ENCODE measurements around the gene AK4.
"Not testable (repeated sequence)": the region's sequence is repeated elsewhere in the genome, so short reads cannot be mapped to it uniquely, and the experiment has no call there.

The AK4 gene

DNA sequence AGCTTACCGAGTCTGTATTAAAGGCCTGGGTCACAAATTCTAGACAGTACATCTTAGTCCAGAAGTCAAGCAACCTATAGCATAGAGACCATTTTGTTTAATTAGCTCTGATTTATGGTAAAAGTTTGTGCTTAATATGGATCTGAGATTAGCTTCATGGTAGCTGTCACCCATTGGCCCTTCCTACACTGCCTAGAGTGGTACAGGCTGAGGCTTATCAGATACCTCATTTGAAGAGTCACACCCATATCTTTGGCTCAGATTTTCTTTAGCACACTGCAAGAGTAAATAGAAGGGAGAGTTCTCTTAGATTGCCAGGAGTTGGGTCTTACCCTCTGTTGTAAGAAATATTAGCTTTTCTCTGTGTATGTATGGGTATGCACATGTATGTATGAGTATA is 3.6 kb downstream of the AK4 start:
- no peak overlapping the region for H3K4me3 ChIP-seq (ENCODE audit: control insufficient read depth, low read depth, low read length)
- no peak for DNase-seq (ENCODE audit: low read depth)
- TF ChIP-seq, protein P1, sequence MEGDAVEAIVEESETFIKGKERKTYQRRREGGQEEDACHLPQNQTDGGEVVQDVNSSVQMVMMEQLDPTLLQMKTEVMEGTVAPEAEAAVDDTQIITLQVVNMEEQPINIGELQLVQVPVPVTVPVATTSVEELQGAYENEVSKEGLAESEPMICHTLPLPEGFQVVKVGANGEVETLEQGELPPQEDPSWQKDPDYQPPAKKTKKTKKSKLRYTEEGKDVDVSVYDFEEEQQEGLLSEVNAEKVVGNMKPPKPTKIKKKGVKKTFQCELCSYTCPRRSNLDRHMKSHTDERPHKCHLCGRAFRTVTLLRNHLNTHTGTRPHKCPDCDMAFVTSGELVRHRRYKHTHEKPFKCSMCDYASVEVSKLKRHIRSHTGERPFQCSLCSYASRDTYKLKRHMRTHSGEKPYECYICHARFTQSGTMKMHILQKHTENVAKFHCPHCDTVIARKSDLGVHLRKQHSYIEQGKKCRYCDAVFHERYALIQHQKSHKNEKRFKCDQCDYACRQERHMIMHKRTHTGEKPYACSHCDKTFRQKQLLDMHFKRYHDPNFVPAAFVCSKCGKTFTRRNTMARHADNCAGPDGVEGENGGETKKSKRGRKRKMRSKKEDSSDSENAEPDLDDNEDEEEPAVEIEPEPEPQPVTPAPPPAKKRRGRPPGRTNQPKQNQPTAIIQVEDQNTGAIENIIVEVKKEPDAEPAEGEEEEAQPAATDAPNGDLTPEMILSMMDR (conservative IDR thresholded peaks at IDR 0.05; ENCODE audit: control insufficient read depth, insufficient read depth, low read depth, low read length) = no peak

DNA sequence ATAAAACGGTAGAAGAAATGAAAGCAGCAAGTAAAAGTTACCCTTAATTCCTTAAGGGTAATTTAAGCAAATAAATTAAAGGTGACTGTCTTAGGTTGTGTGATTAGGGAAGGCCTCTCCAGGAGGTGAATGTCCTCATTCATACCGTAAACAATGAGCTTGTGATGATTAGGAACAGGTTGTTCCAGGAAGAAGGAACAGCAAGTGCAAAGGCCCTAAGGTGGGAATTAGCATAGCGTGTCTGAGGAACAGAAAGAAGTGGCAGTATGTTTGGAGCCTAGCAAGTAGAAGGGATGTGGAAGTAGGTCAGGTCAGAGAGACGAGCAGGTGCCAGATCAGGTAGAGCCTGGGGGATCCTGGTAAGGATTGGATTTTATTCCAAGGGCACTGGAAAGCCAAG is 5.6 kb downstream of the AK4 start:
- H3K4me3 ChIP-seq (ENCODE audit: control insufficient read depth, low read depth, low read length) = no peak overlapping the region
- DNase-seq (ENCODE audit: low read depth) = no peak
- TF ChIP-seq, protein P1 (conservative IDR thresholded peaks at IDR 0.05; ENCODE audit: control insufficient read depth, insufficient read depth, low read depth, low read length) = no peak

DNA sequence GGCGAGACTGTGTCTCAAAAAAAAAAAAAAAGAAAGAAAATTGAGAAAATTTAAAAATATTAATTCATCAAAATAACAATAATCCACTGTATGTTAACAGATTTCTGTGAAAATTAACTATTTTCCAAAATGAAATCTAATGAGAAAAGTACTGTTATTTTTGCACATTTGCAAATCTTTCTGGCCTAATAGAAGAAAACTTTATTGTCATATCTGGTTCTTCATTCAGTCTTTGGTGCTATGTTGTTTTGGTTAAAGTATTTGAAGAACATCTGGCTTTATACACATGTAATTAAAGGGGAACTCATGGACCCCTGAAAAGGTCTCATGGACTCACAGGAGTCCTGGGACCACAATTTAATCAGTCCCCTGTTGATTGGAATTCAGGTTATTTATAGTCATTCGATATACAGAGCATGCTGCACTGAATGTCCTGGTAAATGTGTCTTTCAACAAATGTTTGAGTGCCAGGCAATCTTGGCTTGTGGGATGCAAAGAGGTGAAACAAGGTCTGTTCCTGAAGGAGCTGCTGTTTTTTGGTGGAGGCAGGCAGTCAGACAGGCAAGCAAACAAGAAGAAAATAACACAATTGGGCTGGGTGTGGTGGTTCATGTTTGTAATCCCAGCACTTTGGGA is 9.0 kb downstream of the AK4 start:
- TF ChIP-seq, protein P1 (conservative IDR thresholded peaks at IDR 0.05; ENCODE audit: control insufficient read depth, insufficient read depth, low read depth, low read length) = no peak
- no peak overlapping the region for H3K4me3 ChIP-seq (ENCODE audit: control insufficient read depth, low read depth, low read length)
- DNase-seq (ENCODE audit: low read depth) = no peak

DNA sequence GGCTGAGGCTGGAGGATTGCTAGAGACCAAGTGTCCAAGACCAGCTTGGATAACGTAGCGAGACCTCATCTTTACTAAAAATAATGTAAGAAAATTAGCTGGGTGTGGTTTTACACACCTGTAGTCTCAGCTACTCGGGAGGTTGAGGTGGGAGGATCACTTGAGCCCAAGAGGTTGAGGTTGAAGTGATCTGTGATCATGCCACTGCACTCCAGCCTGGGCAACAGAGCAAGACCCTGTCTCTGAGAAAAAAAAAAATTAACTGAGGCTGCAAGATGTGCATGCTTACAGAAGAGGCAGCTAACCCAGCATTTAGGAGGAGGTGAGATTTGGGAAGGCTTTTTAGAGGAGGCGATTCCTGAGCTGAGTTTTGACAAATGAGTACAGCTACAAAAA is 9.5 kb downstream of the AK4 start:
- TF ChIP-seq, protein P1 (conservative IDR thresholded peaks at IDR 0.05; ENCODE audit: control insufficient read depth, insufficient read depth, low read depth, low read length) = no peak
- no peak overlapping the region for H3K4me3 ChIP-seq (ENCODE audit: control insufficient read depth, low read depth, low read length)

DNA sequence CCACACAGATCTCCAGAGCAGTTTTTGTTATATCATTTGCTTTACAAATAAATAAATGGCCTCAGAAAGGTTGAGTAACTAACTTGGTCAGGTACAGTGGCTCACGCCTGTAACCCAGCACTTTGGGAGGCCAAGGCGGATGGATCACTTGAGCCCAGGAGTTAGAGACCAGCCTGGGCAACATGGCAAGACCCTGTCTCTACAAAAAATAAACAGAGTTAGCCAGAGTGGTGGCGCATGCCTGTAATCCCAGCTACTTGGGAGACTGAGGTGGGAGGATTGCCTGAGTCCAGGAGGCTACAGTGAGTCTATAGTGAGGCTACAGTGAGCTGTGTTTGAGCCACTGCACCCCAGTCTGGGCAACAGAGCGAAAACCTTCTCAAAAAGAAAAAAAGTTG is 11.3 kb downstream of the AK4 start:
- not testable (repeated sequence) for H3K4me3 ChIP-seq (ENCODE audit: control insufficient read depth, low read depth, low read length); DNase-seq (ENCODE audit: low read depth)

More for the DNA sequence above, 9.5 kb downstream of the AK4 start:
- DNase-seq (ENCODE audit: low read depth) = no peak

DNA sequence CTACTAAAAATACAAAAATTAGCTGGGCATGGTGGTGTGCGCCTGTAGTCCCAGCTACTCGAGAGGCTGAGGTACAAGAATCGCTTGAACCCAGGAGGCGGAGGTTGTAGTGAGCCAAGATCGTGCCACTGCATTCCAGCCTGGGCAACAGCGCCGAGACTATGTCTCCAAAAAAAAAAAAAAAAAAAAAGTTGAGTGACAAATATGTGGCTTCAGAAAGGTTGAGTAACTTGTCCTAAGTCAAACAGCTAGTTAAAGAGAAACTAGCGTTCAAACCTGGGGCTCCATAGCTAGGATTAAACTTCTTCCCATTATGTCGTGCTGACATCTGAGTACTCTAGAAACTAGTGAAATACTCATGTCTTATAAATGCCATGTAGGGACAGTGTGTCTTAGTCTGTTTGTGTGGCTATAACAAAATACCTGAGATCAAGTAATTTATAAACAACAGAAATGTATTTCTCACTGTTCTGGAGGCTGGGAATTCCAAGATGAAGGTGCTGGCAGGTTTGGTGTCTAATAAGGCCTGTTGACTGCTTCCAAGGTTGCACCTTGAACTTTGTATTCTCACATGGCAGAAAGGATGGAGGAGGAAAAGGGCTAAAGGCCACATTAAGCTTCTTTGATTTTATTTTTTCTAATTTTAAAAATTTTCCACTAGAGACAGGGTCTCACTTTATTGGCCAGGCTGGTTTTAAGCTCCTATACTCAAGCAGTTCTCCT is 12.0 kb downstream of the AK4 start:
- H3K4me3 ChIP-seq (ENCODE audit: control insufficient read depth, low read depth, low read length) = no peak overlapping the region
- no peak for DNase-seq (ENCODE audit: low read depth)
- TF ChIP-seq, protein P1 (conservative IDR thresholded peaks at IDR 0.05; ENCODE audit: control insufficient read depth, insufficient read depth, low read depth, low read length) = no peak

DNA sequence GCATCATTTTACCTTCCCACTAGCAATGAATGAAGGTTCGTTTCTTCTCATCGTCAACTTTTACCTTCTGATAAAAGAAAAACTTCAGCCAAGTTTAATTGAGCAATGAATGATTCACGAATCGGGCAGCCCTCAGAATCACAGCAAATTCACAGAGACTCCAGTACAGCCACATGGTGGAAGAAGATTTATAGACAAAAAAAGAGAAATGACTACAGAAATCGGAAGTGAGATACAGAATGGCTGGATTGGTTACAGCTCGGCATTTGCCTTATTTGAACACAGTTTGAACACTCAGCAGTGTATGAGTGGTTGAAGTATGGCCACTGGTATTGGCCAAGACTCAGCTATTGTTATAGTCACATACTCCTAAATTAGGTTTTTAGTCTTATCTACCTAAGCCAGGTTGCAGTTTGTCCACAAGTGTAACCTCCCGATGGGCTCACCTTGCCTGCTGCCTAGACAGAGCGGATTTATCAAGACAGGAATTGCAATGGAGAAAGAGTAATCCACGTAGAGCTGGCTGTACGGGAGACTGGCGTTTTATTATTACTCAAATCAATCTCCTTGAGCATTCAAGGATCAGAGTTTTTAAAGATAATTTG is 15.3 kb downstream of the AK4 start:
- H3K4me3 ChIP-seq (ENCODE audit: control insufficient read depth, low read depth, low read length) = no peak overlapping the region
- DNase-seq (ENCODE audit: low read depth) = peak; percentile 84
- TF ChIP-seq, protein P1 (conservative IDR thresholded peaks at IDR 0.05; ENCODE audit: control insufficient read depth, insufficient read depth, low read depth, low read length) = no peak

DNA sequence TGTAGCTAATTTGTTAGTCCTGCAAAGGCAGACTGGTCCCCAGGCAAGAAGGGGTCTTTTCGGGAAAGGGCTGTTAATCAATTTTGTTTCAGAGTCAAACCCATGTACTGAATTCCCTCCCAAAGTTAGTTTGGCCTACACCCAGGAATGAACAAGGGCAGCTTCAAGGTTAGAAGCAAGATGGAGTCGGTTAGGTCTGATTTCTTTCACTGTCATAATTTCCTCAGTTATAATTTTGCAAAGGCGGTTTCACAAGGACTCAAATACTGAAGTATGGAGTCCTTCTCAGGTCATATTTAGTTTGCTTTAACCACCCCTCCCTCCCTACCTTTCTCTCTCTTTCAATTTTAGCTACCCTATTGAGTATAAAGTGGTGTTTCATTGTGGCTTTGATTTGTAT is 16.1 kb downstream of the AK4 start:
- H3K4me3 ChIP-seq (ENCODE audit: control insufficient read depth, low read depth, low read length); DNase-seq (ENCODE audit: low read depth): not testable (repeated sequence)
